HG03196 (cell line): ENCODE measurements around the gene SCYGR2.
"Not testable (repeated sequence)": the region's sequence is repeated elsewhere in the genome, so short reads cannot be mapped to it uniquely, and the experiment has no call there.

ENCODE experiments used
- ATAC-seq: cut with Tn5 transposase; IDR thresholded peaks from one replicate; pipeline ENCODE4 v1.9.1; 2021; ENCODE audit not compliant: unreplicated experiment

The SCYGR2 gene

GRCh38 chr2:227598835-227599503 lies at the start of gene SCYGR2:
SCYGR2 (plus strand) TSS chr2:227598893; CDS start chr2:227598893, 0 bp downstream.
- ATAC-seq, result not testable (repeated sequence)

GRCh38 chr2:227551836-227552235 lies 46.9 kb upstream of the SCYGR2 start:
- no peak for ATAC-seq

GRCh38 chr2:227562581-227562980 lies 36.1 kb upstream of the SCYGR2 start:
- ATAC-seq, result no peak

- ATAC-seq, result no peak
Observed at GRCh38 chr2:227565080-227565479, 33.6 kb upstream of the SCYGR2 start.

- no peak for ATAC-seq
Observed at GRCh38 chr2:227566012-227566411, 32.7 kb upstream of the SCYGR2 start.

GRCh38 chr2:227568852-227569169 lies 29.9 kb upstream of the SCYGR2 start:
- ATAC-seq, result no peak

- no peak for ATAC-seq
Observed at GRCh38 chr2:227570615-227571014, 28.1 kb upstream of the SCYGR2 start.

- ATAC-seq, result no peak
Observed at GRCh38 chr2:227576110-227576509, 22.6 kb upstream of the SCYGR2 start.

- ATAC-seq, result no peak
Observed at GRCh38 chr2:227576812-227577211, 21.9 kb upstream of the SCYGR2 start.

GRCh38 chr2:227577555-227577954 lies 21.1 kb upstream of the SCYGR2 start:
- no peak for ATAC-seq

- no peak for ATAC-seq
Observed at GRCh38 chr2:227578642-227579041, 20.1 kb upstream of the SCYGR2 start.

GRCh38 chr2:227579791-227580190 lies 18.9 kb upstream of the SCYGR2 start:
- no peak for ATAC-seq

- ATAC-seq, result no peak
Observed at GRCh38 chr2:227582369-227582768, 16.3 kb upstream of the SCYGR2 start.

- peak; percentile 74 for ATAC-seq
Observed at GRCh38 chr2:227592694-227593387, 5.9 kb upstream of the SCYGR2 start.

GRCh38 chr2:227595797-227596196 lies 2.9 kb upstream of the SCYGR2 start:
- ATAC-seq, result no peak

- ATAC-seq, result no peak
Observed at GRCh38 chr2:227597036-227597435, 1.7 kb upstream of the SCYGR2 start.

GRCh38 chr2:227597998-227598397 lies 695 bp upstream of the SCYGR2 start:
- no peak for ATAC-seq

- no peak for ATAC-seq
Observed at GRCh38 chr2:227602358-227602757, 3.7 kb downstream of the SCYGR2 start.

- ATAC-seq, result no peak
Observed at GRCh38 chr2:227606476-227606875, 7.8 kb downstream of the SCYGR2 start.

GRCh38 chr2:227607941-227608340 lies 9.2 kb downstream of the SCYGR2 start:
- ATAC-seq, result no peak

GRCh38 chr2:227608561-227609338 lies 10.1 kb downstream of the SCYGR2 start:
- no peak for ATAC-seq

GRCh38 chr2:227610123-227610522 lies 11.4 kb downstream of the SCYGR2 start:
- ATAC-seq, result no peak
